EH (cell line): ENCODE results near the gene AP3D1.
A peak's percentile ranks its signal among the peaks of the same experiment; 100 is the strongest.
"Not testable (repeated sequence)": the region's sequence is repeated elsewhere in the genome, so short reads cannot be mapped to it uniquely, and the experiment has no call there.

ENCODE experiments used
- DNase-seq: peaks from one replicate; pipeline ENCODE4 v3.0.0-alpha.2; 2015; ENCODE audit warnings: low read depth

The AP3D1 gene

GRCh38 chr19:2151339-2152229 is at the start of gene AP3D1:
Gene AP3D1, minus strand, starts transcription at chr19:2151566. Its CDS starts 232 bp downstream, at chr19:2151334.
- peak; percentile 100 for DNase-seq

GRCh38 chr19:2200624-2201294 is 49.4 kb upstream of the AP3D1 start:
- DNase-seq: not testable (repeated sequence)

DNA sequence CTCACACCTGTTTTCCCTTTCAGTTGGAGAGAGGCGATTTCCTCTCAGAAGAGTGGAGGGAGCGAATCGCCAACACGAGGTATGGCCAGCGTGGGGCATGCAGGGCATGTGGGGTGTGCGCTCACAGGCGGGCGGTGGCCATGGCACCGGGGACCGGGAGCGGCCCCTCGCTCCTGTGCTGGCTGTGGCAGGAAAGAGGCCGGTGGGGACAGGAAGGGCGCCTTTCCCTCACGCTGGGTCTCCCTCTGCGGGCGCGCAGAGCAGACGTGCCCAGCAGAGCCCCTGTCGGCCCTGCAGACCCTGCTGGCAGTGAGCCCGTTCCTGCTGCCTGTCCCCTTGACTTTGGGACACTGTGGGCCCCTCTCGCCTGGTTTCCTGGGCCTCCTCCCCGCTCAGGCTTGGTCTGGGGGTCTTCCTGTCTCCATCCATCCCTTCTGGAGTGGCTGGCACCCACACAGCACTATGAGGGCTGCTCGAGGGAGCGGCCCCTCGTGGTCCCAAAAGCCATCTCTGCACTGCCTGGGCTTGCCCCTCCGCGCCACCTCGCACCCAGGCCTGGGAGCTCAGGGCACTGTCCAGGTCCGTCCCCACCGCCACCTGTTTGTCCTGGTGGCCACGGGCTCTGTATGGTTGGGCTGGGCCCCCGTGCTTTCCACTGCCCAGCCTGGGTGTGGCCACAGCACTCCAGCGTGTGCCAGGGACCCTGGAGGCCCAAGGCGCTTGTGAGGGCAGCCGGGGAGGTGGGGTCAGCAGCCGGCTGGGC is 48.7 kb upstream of the AP3D1 start:
- no peak for DNase-seq

- no peak for DNase-seq
Measured at GRCh38 chr19:2199215-2199614, 47.8 kb upstream of the AP3D1 start.

GRCh38 chr19:2198317-2198716 is 47.0 kb upstream of the AP3D1 start:
- no peak for DNase-seq

DNA sequence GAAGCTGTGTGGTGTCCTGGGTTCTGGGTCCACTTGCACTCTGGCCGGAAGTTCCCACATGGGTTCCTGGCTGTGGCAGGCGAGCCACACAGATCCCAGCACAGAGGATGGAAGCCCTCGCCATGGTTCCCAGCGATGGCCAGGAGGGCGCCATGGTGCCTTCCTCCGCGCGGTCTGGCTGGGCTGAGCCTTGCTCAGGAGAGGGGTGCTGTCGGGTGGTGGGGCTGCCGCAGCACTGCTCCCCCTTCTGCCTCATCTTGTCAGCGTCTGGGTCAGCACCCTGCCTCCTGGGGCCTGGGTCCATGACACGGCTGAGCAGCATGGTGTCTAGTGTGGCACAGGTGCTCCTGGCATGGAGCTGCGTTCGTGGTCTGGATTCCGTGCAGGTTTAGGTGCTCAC is 45.9 kb upstream of the AP3D1 start:
- no peak for DNase-seq

- DNase-seq: no peak
Measured at GRCh38 chr19:2195914-2196313, 44.5 kb upstream of the AP3D1 start.

DNA sequence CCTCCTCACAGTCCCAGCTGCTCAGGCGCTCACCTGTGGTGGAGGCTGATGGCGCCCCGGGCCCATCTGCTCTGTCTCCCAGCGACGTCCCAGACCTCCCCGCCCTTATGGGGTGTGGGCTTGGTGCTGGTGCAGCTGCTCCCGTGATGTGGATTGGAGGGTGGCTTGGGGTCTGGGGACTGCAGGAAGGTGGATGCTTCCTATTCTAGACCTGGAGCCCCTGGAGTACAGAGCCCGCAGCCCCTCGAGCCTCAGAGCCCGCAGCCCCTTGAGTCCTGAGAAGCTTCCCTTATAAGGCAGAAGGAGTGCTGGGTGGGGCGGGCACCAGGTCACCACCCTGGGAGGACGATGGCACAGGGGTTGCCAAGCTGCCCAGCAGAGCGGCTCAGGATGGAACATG is 44.0 kb upstream of the AP3D1 start:
- DNase-seq: no peak

- no peak for DNase-seq
Measured at GRCh38 chr19:2194513-2195078, 43.2 kb upstream of the AP3D1 start.

GRCh38 chr19:2193807-2194206 is 42.4 kb upstream of the AP3D1 start:
- DNase-seq: no peak

DNA sequence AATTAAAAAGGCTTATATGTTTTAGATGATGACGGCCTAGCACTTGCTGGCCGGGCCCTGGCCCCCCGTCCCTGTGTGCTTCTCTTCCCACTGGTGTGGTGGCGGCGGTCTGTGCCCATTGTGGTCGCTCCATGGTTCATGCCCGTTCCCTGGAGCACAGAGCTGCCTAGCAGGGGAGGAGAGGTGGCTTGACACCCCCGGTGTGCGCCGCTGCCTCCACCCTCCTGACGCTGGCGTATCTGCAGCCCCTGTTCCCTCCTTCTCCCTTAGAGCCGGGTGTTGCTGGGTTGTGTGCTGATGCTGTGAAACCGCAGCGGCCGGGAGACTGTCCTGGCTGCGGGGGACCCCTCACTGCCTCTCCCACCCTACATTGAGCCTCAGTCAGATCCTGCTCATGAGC is 41.5 kb upstream of the AP3D1 start:
- DNase-seq: no peak

GRCh38 chr19:2191456-2192310 is 40.3 kb upstream of the AP3D1 start:
- no peak for DNase-seq

GRCh38 chr19:2190848-2191455 is 39.6 kb upstream of the AP3D1 start:
- no peak for DNase-seq

DNA sequence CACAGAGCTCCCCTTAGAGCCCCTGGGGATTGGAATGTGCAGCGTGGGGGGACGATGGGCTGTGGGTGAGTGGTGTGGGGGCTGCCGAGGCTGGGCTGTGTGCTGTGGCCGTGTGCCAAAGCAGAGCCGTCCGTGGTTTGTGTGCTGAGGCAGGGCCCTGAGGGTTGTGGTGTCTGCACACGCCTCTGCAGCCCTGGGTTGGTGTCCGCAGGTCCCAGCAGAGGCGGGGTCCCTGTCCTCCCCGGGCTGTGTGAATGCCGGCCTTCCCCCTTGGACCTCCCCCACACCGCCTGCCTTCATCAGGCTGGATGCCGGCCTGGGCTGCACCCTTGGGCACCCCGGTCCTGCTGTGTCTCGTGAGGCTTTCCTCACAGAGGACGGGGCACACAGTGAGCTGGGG is 38.5 kb upstream of the AP3D1 start:
- DNase-seq: no peak

GRCh38 chr19:2188708-2189385 is 37.5 kb upstream of the AP3D1 start:
- peak; percentile 49 for DNase-seq

- no peak for DNase-seq
Measured at GRCh38 chr19:2187159-2187558, 35.8 kb upstream of the AP3D1 start.

- DNase-seq: peak; percentile 99
Measured at GRCh38 chr19:2186071-2186846, 34.9 kb upstream of the AP3D1 start.

- no peak for DNase-seq
Measured at GRCh38 chr19:2185734-2186070, 34.3 kb upstream of the AP3D1 start.

- DNase-seq: no peak
Measured at GRCh38 chr19:2184422-2184975, 33.1 kb upstream of the AP3D1 start.
